Stomach smooth muscle (tissue), 2 donors: ENCODE results near the gene CECR2.
A peak's percentile ranks its signal among the peaks of the same experiment; 100 is the strongest.
"Not testable (repeated sequence)": the region's sequence is repeated elsewhere in the genome, so short reads cannot be mapped to it uniquely, and the experiment has no call there.

Source experiments
- H3K27ac ChIP-seq: one replicate; pipeline ENCODE4 v1.7.0; 2013; ENCODE audit warnings: mild to moderate bottlenecking, low read length, inconsistent platforms
- H3K27me3 ChIP-seq, 2 donors: one replicate each; pipeline ENCODE4 v1.7.0; 2013; ENCODE audit warnings: low read length in 2 of 2; ENCODE audit not compliant: insufficient read depth in 2 of 2, control insufficient read depth in 1 of 2
- H3K36me3 ChIP-seq, 2 donors: one replicate each; pipeline ENCODE4 v1.7.0; 2013; ENCODE audit warnings: low read length in 2 of 2; ENCODE audit not compliant: control insufficient read depth in 2 of 2, insufficient read depth in 2 of 2
- H3K4me1 ChIP-seq: one replicate; pipeline ENCODE4 v1.7.0; 2013; ENCODE audit warnings: low read length; ENCODE audit not compliant: control insufficient read depth, insufficient read depth
- H3K4me3 ChIP-seq, 2 donors: one replicate each; pipeline ENCODE4 v1.7.0; 2013; ENCODE audit warnings: low read length in 2 of 2
- H3K9ac ChIP-seq, 2 donors: one replicate each; pipeline ENCODE4 v1.7.0; 2013; ENCODE audit warnings: low read length in 2 of 2, mild to moderate bottlenecking in 1 of 2
- H3K9me3 ChIP-seq, 2 donors: one replicate each; pipeline ENCODE4 v1.7.0; 2013; ENCODE audit warnings: low read length in 2 of 2; ENCODE audit not compliant: control insufficient read depth in 2 of 2
- donor health status: healthy.
- donor health status: Pancreatic carcinoma.

Gene CECR2

DNA sequence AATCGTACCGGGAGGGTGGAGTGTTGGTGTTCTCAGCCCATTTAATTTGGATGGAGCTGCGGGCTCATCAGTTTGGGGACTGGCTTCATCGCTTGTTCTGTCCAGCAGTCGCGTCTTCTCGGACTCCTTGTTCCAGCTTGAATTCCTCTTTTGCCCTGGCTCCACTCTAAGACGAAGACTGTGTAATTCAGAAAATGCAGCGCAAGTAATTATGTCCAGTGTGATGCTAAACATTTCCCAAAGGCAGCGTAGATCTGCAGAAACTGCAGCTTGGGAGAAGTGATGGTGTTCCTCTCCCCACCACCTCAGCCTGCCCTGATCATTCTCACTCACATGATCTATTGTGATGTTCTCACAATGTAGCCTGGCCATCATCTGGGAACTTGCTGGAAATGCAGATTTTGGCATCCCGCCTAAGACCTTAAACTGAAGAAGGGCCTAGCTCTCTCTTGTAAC is 194.7 kb downstream of the CECR2 start:
- Histone ChIP-seq H3K4me3 (peak overlapping the region; percentile 31 to 44), H3K27ac (peak overlapping the region; percentile 49), H3K27me3 (peaks cover 0 to 2% of the 10 kb centered on the region in 2 donors), H3K9ac (peak overlapping the region; percentile 1 to 13), H3K9me3 (no peaks in the 10 kb centered on the region), H3K36me3 (no peaks in the 10 kb centered on the region), H3K4me1 (peaks cover 11% of the 10 kb centered on the region)

- H3K27ac ChIP-seq, H3K9me3 ChIP-seq, H3K27me3 ChIP-seq, H3K4me3 ChIP-seq, H3K36me3 ChIP-seq, H3K9ac ChIP-seq: not testable (repeated sequence)
- peaks cover 26% of the 10 kb centered on the region for H3K4me1 ChIP-seq
Measured at GRCh38 chr22:17566016-17566687, 196.9 kb downstream of the CECR2 start.

DNA sequence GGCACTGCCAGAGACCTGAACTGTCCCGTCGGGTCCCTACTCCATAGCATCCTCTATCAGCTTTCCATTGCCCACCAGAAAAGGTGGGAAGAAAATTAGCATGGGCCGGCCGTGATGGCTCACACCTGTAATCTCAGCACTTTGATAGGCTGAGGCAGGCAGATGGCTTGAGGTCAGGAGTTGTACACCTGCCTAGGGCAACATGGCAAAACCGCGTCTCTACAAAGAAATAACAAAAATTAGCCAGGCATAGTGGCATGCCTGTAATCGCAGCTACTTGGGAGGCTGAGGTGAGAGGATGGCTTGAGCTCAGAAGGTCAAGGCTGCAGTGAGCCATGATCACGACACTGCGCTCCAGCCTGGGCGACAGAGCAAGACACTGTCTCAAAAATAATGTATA is 197.5 kb downstream of the CECR2 start:
- Histone ChIP-seq H3K36me3 (no peaks in the 10 kb centered on the region), H3K4me3 (no peak overlapping the region), H3K27me3 (no peaks in the 10 kb centered on the region), H3K9ac (no peak overlapping the region), H3K4me1 (peaks cover 31% of the 10 kb centered on the region), H3K27ac (no peak overlapping the region), H3K9me3 (no peaks in the 10 kb centered on the region)

DNA sequence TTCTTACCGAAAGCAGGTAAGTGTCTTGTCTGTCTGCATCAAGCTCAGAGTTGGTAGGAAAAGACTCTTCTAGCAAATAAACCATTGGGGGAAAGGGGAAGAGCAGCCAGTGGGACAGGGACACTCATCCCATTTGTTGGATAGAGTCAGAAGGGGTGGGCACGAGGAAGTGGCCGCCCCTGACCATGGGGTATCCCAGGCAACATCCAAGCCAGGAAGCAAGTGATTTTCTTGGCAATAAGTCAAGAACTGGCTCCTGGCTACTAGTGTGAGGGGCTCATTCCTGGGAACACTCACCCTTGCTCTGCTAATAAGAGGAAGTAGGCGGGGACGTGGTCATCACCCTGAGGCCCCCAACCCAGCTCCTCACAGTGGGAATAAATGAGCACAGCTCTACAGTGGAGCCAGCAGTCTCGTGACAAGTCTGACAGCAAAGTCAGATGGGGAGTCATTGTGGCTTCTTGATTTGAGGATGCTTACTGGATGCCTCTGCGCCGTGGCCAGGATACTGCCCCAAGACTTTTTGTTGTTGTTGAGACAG is 200.8 kb downstream of the CECR2 start:
- Histone ChIP-seq H3K4me3 (no peak overlapping the region), H3K27me3 (no peaks in the 10 kb centered on the region), H3K9me3 (no peaks in the 10 kb centered on the region), H3K27ac (peak overlapping the region; percentile 95), H3K9ac (peak overlapping the region; percentile 57 to 94), H3K36me3 (no peaks in the 10 kb centered on the region), H3K4me1 (peaks cover 21% of the 10 kb centered on the region)

DNA sequence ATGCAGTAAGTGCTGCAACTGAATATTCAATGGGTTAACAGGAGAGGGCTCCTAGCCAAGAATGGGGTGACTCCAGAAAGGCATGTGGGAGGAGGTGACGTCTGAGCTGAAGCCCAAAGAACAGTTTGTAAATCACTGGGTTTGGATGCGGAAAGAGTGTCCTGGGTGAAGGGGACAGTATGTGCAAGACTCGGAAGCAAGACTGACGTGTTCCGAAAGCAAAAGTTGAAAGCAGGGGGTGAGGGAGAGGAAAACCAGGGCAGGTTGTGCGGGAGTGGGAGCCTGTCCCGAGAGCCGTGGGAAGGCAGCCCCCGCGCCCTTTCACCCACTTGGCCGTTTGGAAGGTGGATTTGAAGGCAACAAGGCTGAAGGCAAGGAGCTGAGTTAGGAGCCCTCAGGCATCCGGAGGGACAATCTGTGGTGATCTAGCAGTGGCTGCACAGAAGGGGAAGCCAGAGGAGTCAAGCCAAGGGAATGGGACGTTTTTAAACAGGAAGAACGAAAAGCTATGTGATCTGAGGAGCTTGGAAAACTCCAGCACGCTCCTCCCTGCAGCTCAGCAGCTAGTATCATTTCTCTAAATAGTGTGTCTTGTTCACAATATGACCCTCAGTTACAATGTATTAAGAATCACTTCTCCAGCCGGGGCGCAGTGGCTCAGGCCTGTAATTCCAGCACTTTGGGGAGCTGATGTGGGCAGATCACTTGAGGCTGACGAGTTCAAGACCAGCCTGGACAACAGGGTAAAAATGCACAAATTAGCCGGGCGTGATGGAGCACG is 201.8 kb downstream of the CECR2 start:
- H3K9me3 ChIP-seq = no peaks in the 10 kb centered on the region
- peaks cover 21% of the 10 kb centered on the region for H3K4me1 ChIP-seq
- H3K27ac ChIP-seq = peak overlapping the region; percentile 95
- no peaks in the 10 kb centered on the region for H3K27me3 ChIP-seq
- peak overlapping the region; percentile 77 to 94 for H3K9ac ChIP-seq
- H3K36me3 ChIP-seq = no peaks in the 10 kb centered on the region
- peak overlapping the region; percentile 71 to 78 for H3K4me3 ChIP-seq

- Histone ChIP-seq H3K9ac (no peak overlapping the region), H3K4me1 (peaks cover 12% of the 10 kb centered on the region), H3K36me3 (no peaks in the 10 kb centered on the region), H3K4me3 (no peak overlapping the region), H3K27me3 (no peaks in the 10 kb centered on the region), H3K9me3 (no peaks in the 10 kb centered on the region), H3K27ac (no peak overlapping the region)
Measured at GRCh38 chr22:17575151-17575550, 205.9 kb downstream of the CECR2 start.

GRCh38 chr22:17575681-17576080 is 206.4 kb downstream of the CECR2 start:
- Histone ChIP-seq H3K9ac (no peak overlapping the region), H3K36me3 (no peaks in the 10 kb centered on the region), H3K27ac (no peak overlapping the region), H3K4me3 (no peak overlapping the region), H3K27me3 (no peaks in the 10 kb centered on the region), H3K4me1 (peaks cover 7% of the 10 kb centered on the region), H3K9me3 (no peaks in the 10 kb centered on the region)

DNA sequence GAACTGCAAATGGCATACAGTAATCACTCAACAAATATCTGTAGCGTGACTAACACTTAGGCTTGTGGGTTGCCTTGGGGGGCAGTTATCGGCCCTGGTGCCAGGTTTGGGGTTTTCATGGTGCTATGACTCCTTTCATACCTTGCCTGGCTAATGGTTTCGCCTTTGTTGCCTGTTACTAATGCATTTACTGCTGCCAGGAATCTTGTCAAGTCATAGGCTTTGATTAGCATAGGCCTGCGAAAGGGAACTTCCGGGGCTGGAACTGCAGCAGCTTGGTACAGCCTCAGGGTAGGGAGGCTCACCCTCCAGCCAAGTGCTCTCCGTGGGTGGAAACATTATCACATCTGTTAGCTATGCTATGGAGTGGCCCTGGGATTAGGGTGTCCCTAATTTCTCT is 207.2 kb downstream of the CECR2 start:
- no peak overlapping the region for H3K27ac ChIP-seq
- peaks cover 2% of the 10 kb centered on the region for H3K4me1 ChIP-seq
- H3K9ac ChIP-seq = no peak overlapping the region
- H3K27me3 ChIP-seq = peaks cover 0 to 2% of the 10 kb centered on the region in 2 donors
- H3K4me3 ChIP-seq = no peak overlapping the region
- H3K36me3 ChIP-seq = no peaks in the 10 kb centered on the region
- H3K9me3 ChIP-seq = no peaks in the 10 kb centered on the region

DNA sequence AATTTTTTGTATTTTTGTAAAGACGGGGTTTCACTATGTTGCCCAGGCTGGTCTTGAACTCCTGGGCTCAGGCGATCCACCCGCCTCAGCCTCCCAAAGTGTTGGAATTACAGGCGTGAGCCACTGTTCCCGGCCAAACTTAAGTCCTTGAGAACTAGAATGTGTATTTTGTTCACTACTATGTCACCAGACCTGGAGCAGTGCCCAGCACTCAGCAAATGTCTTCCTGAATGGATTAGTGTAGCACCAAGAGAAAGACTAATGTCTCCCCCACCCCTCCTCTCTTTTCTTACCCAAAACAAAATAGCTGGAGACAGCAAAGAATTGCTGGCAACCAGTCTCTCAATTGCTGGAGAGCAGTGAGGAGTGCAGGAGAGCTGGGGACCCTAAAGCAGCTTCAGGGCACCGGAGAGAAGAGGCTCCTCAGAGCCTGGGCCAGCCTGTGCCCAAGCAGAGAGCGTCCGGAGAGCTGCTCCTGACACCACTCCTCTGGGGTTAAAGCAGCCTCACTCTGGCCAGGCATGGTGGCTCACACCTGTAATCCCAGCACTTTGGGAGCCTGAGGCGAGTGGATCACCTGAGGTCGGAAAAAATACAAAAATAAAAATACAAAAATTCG is 209.0 kb downstream of the CECR2 start:
- H3K4me1 ChIP-seq = no peaks in the 10 kb centered on the region
- H3K27ac ChIP-seq = no peak overlapping the region
- H3K36me3 ChIP-seq = no peaks in the 10 kb centered on the region
- no peak overlapping the region for H3K9ac ChIP-seq
- H3K9me3 ChIP-seq = no peaks in the 10 kb centered on the region
- H3K4me3 ChIP-seq = no peak overlapping the region
- peaks cover 0 to 2% of the 10 kb centered on the region in 2 donors for H3K27me3 ChIP-seq

DNA sequence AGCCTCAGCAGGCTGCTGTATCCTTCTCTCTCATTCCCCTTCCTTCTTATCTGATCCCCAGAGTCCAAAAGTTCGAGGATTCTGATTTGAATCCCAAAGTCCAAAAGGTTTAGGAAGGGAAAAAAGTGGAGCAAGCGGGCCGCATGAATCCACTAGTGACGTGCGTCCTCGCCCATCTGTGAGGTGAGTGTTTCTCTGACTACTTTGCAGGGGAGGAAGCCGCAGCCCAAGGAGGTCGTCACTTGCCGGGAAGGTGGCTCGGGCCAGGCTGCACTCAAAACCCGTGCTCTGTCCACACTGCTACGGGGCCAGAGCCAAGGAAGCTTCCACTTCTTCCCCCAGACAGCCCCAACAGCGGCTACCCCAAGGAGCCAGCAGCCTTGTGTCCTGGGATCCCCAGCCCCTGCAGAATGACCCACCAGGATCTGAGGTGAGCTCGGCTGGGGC is 210.3 kb downstream of the CECR2 start:
- H3K27me3 ChIP-seq = peaks cover 0 to 2% of the 10 kb centered on the region in 2 donors
- no peaks in the 10 kb centered on the region for H3K36me3 ChIP-seq
- H3K9me3 ChIP-seq = no peaks in the 10 kb centered on the region
- no peak overlapping the region for H3K9ac ChIP-seq
- no peaks in the 10 kb centered on the region for H3K4me1 ChIP-seq
- H3K4me3 ChIP-seq = no peak overlapping the region
- no peak overlapping the region for H3K27ac ChIP-seq
